SU-DHL-6 (cell line): ENCODE results near the gene ACVRL1.

ENCODE experiments used
- CTCF ChIP-seq: fragments of 200-600 bp; sonication (generic); IDR thresholded peaks from one replicate; pipeline ENCODE4 v1.5.1; 2017; ENCODE audit warnings: antibody characterized with exemption, mild to moderate bottlenecking, low read length, moderate library complexity; ENCODE audit not compliant: insufficient read depth, poor library complexity, severe bottlenecking
- EZH2phosphoT487 ChIP-seq: fragments of 200-600 bp; sonication (generic), shearing (Covaris generic); conservative IDR thresholded peaks from 2 replicates; pipeline ENCODE4 v1.6.1; 2018; ENCODE audit warnings: mild to moderate bottlenecking, antibody characterized with exemption, low read length, moderate library complexity, mixed read lengths

GRCh38 chr12:51932218-51933076, 25.1 kb downstream of the ACVRL1 start:
- TF ChIP-seq CTCF = no peak
- TF ChIP-seq EZH2phosphoT487 = no peak
